Endothelial cell of umbilical vein (primary cell): ENCODE results near the gene MYL5. TPM values are rescaled to one million over a fixed set of nuclear protein-coding genes. Genes with fewer than 3 reads are reported as not detected.

Source experiments
- BruUV-seq: library from RNA; stranded (reverse); fragments of 400-500 nt; replicated peaks from 2 replicates; lab custom pipeline; 2021; lab: Mats Ljungman, UMichigan
- CTCF ChIA-PET: fragments of 300-600, 350-600 bp; sonication (Branson Sonifier 250); formaldehyde crosslinking; loops from one replicate; lab custom pipeline; 2021; ENCODE audit warnings: antibody characterized with exemption, inconsistent platforms; lab: Charles Lee
- POLR2A ChIA-PET: fragments of 300-600, 350-600 bp; sonication (Branson Sonifier 250); formaldehyde crosslinking; loops from one replicate; lab custom pipeline; 2021; ENCODE audit warnings: antibody characterized with exemption, inconsistent platforms; lab: Charles Lee
- DNase-seq: peaks from one replicate; pipeline ENCODE4 v3.0.0-alpha.2; 2011; ENCODE audit warnings: low read depth, low spot score
- FAIRE-seq: peaks from 2 replicates; lab custom pipeline; 2011; peaks lifted over from hg19 to GRCh38; lab: Jason Lieb, UNC
- H2AFZ ChIP-seq: 2 replicates; pipeline ENCODE4 v1.6.0; 2012; ENCODE audit warnings: low read depth, low read length, control low read depth, inconsistent platforms
- H3K27ac ChIP-seq: 2 replicates; pipeline ENCODE4 v1.5.1; 2011; ENCODE audit warnings: low read depth, mild to moderate bottlenecking, control low read depth, low read length, moderate library complexity; ENCODE audit not compliant: insufficient read depth
- H3K27me3 ChIP-seq, 2 experiments: 2 replicates each; pipeline versions ENCODE4 v1.6.0 to v1.6.1; 2011; ENCODE audit warnings: low read length in 2 of 2, mixed read lengths in 1 of 2; ENCODE audit not compliant: control insufficient read depth in 2 of 2, insufficient read depth in 2 of 2
- H3K36me3 ChIP-seq, 2 experiments: 2 replicates in 1 of 2; 3 replicates in 1 of 2; pipeline ENCODE4 v1.5.1; 2011; ENCODE audit warnings: low read length in 2 of 2, mild to moderate bottlenecking in 1 of 2, moderate library complexity in 1 of 2; ENCODE audit not compliant: control insufficient read depth in 2 of 2, insufficient read depth in 2 of 2; ENCODE audit errors: extremely low read depth in 1 of 2
- H3K4me1 ChIP-seq: 3 replicates; pipeline ENCODE4 v1.5.1; 2011; ENCODE audit warnings: mild to moderate bottlenecking, low read length; ENCODE audit not compliant: control insufficient read depth, insufficient read depth; ENCODE audit errors: extremely low read depth
- H3K4me2 ChIP-seq: 2 replicates; pipeline ENCODE4 v1.6.1; 2011; ENCODE audit warnings: low read length, control low read depth, mixed read lengths; ENCODE audit not compliant: insufficient read depth
- H3K4me3 ChIP-seq, 3 experiments: fragments of 200-600 bp in 1 of 3; sonication (generic), shearing (Covaris generic) in 1 of 3; replicated peaks in 1 of 3; 2 replicates each; pipeline ENCODE4 v1.5.1; 2011 to 2016; ENCODE audit warnings: control low read depth in 3 of 3, low read length in 3 of 3, mild to moderate bottlenecking in 2 of 3, inconsistent platforms in 1 of 3, low read depth in 1 of 3, moderate library complexity in 1 of 3; ENCODE audit not compliant: insufficient read depth in 1 of 3
- H3K79me2 ChIP-seq: 2 replicates; pipeline ENCODE4 v1.6.0; 2012; ENCODE audit warnings: low read length, inconsistent platforms; ENCODE audit not compliant: control insufficient read depth, insufficient read depth
- H3K9ac ChIP-seq: replicated peaks from 2 replicates; pipeline ENCODE3; 2011; ENCODE audit warnings: low read length, control low read depth; ENCODE audit not compliant: insufficient read depth; ENCODE audit errors: extremely low read depth
- H3K9me1 ChIP-seq: replicated peaks from 3 replicates; pipeline ENCODE4 v1.6.0; 2011; ENCODE audit warnings: mild to moderate bottlenecking, low read length; ENCODE audit not compliant: control insufficient read depth, insufficient read depth; ENCODE audit errors: extremely low read depth
- H3K9me3 ChIP-seq: replicated peaks from 2 replicates; pipeline ENCODE4 v1.5.1; 2012; ENCODE audit warnings: low read length, inconsistent platforms; ENCODE audit not compliant: control insufficient read depth, insufficient read depth
- H4K20me1 ChIP-seq: replicated peaks from 2 replicates; pipeline ENCODE3; 2011; ENCODE audit warnings: mild to moderate bottlenecking, low read length; ENCODE audit not compliant: control insufficient read depth, insufficient read depth; ENCODE audit errors: extremely low read depth
- CTCF ChIP-seq, 2 donors: IDR thresholded peaks; 1 replicate in 1 of 2; 2 replicates in 1 of 2; pipeline ENCODE4 v1.5.1; 2011; ENCODE audit warnings: low read length in 2 of 2, mild to moderate bottlenecking in 2 of 2, moderate library complexity in 2 of 2, control low read depth in 1 of 2, inconsistent platforms in 1 of 2, low read depth in 1 of 2; ENCODE audit not compliant: insufficient read depth in 1 of 2; ENCODE audit errors: extremely low read depth in 1 of 2
- EZH2 ChIP-seq: IDR thresholded peaks from 2 replicates; pipeline ENCODE4 v1.6.1; 2012; ENCODE audit warnings: borderline replicate concordance, low read depth, mild to moderate bottlenecking, moderate library complexity, low read length, inconsistent platforms; ENCODE audit not compliant: severe bottlenecking
- FOS ChIP-seq: IDR thresholded peaks from 2 replicates; pipeline ENCODE4 v1.6.1; 2011; ENCODE audit warnings: mild to moderate bottlenecking, low read length, moderate library complexity, borderline replicate concordance; ENCODE audit not compliant: insufficient read depth
- GATA2 ChIP-seq: IDR thresholded peaks from 2 replicates; pipeline ENCODE4 v1.7.0; 2011; ENCODE audit warnings: low read depth, mild to moderate bottlenecking, moderate library complexity, mixed read lengths, low read length; ENCODE audit not compliant: insufficient read length, insufficient read depth
- JUN ChIP-seq: IDR thresholded peaks from 2 replicates; pipeline ENCODE4 v1.6.1; 2011; ENCODE audit warnings: borderline replicate concordance, low read depth; ENCODE audit not compliant: insufficient read length, insufficient read depth
- MYC ChIP-seq: IDR thresholded peaks from one replicate; pipeline ENCODE4 v1.6.1; 2011; ENCODE audit warnings: mild to moderate bottlenecking, low read depth, low read length
- POLR2A ChIP-seq: IDR thresholded peaks from 2 replicates; pipeline ENCODE4 v1.6.1; 2012; ENCODE audit warnings: low read depth, mild to moderate bottlenecking, control low read depth, low read length
- POLR2AphosphoS5 ChIP-seq: IDR thresholded peaks from 2 replicates; pipeline ENCODE4 v1.6.1; 2012; ENCODE audit warnings: low read depth, mild to moderate bottlenecking, control low read depth, low read length, moderate library complexity; ENCODE audit not compliant: insufficient read depth
- dilution Hi-C: fragments of 300-500 bp; cut with MboI; formaldehyde crosslinking; loops from one replicate; pipeline ENCODE4 v1.15.0; 2019; ENCODE audit warnings: low sequenced_read_pairs; ENCODE audit not compliant: extremely low pct_ligation_motif_present
- intact Hi-C: fragments of 100-400 bp; cut with micrococcal nuclease; formaldehyde crosslinking; loops from one replicate; pipeline ENCODE4 v1.10.0; 2022
- polyA plus RNA-seq, 4 experiments: library from polyadenylated mRNA; depleted of rRNA in 3 of 4; stranded (reverse) in 3 of 4; unstranded in 1 of 4; fragments of >200 nt; gene quantifications; 2 replicates each; pipeline versions ENCODE4 v1.2.1 to v1.2.3, GENCODE V29; 2011 to 2012; ENCODE audit warnings: missing spikeins in 1 of 4
- total RNA-seq: library from RNA; stranded (reverse); gene quantifications from 2 replicates; pipeline ENCODE4 v1.2.3, GENCODE V29; 2021
- TF ChIP-seq, protein P1 (sequence below): IDR thresholded peaks from 2 replicates; pipeline ENCODE4 v1.6.1; 2011; ENCODE audit not compliant: insufficient read depth, insufficient read length

The MYL5 gene
- total and polyA plus RNA-seq, 2 donors (not counting 3 experiments of a cell fraction or from before 2014, with no cell fraction given) = 12.3 to 13.4 TPM

DNA sequence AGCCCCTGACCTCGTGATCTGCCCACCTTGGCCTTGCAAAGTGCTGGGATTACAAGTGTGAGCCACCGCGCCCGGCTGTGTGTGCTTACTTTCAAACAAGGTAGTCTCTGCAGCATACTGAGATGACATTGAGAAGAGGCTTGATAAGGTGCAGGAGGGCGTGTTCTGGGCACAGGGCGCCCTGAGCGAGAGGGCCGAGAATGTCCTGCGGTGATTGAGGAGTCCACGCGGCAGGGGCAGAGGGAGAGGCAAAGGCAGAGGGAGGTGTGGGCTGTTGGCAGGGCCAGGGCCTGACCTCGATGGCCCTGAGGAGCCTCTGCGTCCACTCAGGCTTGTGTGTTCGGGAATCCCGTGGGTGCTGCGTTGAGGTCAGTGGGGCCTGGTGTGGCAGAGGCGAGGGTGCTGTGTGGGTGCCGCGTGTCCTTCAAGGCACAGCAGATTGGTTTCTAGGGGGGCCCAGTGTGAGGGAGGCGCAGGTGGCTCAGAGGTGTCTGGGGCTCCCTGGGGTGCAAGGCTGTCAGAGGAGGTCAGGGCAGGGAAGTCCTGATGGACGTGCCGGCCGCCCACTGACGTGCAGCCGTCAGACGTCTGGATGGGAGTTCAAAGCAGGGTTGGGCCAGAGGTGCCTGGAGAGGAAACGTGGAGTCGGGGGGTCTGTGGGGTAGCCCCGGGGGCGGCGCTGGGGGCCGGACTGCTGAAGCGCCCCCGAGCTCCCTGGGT lies 43.4 kb downstream of the MYL5 start:
- peaks cover under 1 to 4% of the 10 kb centered on the region in 2 experiments for H3K36me3 ChIP-seq
- H3K9ac ChIP-seq = no peak overlapping the region
- no peak for FAIRE-seq
- no peak overlapping the region for H2AFZ ChIP-seq
- H3K4me1 ChIP-seq = peaks cover 8% of the 10 kb centered on the region
- no peak overlapping the region for H3K4me3 ChIP-seq
- intact Hi-C loops (no loop called here), dilution Hi-C loops (no loop called here)
- POLR2A ChIA-PET = no interaction called here
- no peak overlapping the region for H3K4me2 ChIP-seq
- no peak overlapping the region for H3K27ac ChIP-seq
- H4K20me1 ChIP-seq = no peaks in the 10 kb centered on the region
- no peaks in the 10 kb centered on the region for H3K9me3 ChIP-seq
- DNase-seq = no peak
- CTCF ChIA-PET = interaction anchor here (0.7 to 1.0 kb wide), 2 partner anchors 24 to 34 kb away, joined by 3 read pairs; no protein-coding TSS in a partner anchor
- H3K27me3 ChIP-seq = no peaks in the 10 kb centered on the region
- H3K9me1 ChIP-seq = no peaks in the 10 kb centered on the region
- no TSS peak for BruUV-seq
- peaks cover 80% of the 10 kb centered on the region for H3K79me2 ChIP-seq
- TF ChIP-seq POLR2AphosphoS5 (no peak), GATA2 (no peak), JUN (no peak), CTCF (IDR thresholded peaks at IDR 0.05; ENCODE audit: extremely low read depth in 1 of 2, insufficient read depth in 1 of 2, low read depth in 1 of 2, low read length in 2 of 2) (no peak), POLR2A (no peak), MYC (no peak), EZH2 (no peak), FOS (no peak)
- TF ChIP-seq, protein P1, sequence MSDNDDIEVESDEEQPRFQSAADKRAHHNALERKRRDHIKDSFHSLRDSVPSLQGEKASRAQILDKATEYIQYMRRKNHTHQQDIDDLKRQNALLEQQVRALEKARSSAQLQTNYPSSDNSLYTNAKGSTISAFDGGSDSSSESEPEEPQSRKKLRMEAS = no peak
